ENCODE data around the gene PDK1.

The PDK1 gene

GRCh38 chr2:172558372-172558771 lies 2.5 kb downstream of the PDK1 start:
- H3K36me3 ChIP-seq (ENCODE audit: insufficient read depth, low read length), result peaks cover 39% of the 10 kb centered on the region
- peaks cover 67% of the 10 kb centered on the region for H3K79me2 ChIP-seq (ENCODE audit: insufficient read depth, low read length)
- H2AFZ ChIP-seq (ENCODE audit: low read depth, low read length), result no peak overlapping the region
- ATAC-seq (ENCODE audit: insufficient read depth, low read depth) (no peak), DNase-seq (no peak)
- peaks cover 44% of the 10 kb centered on the region for H3K4me1 ChIP-seq (ENCODE audit: insufficient read depth, low read length)
- peak overlapping the region; percentile 77; the same call in 1 of the 2 replicates for H3K9ac ChIP-seq (ENCODE audit: low read depth, low read length)
- no peaks in the 10 kb centered on the region for H3K27me3 ChIP-seq (ENCODE audit: insufficient read depth, low read length, poor library complexity)
- peak overlapping the region; percentile 75 for H3K4me2 ChIP-seq (ENCODE audit: insufficient read depth, low read length)
- H4K20me1 ChIP-seq (ENCODE audit: insufficient read depth, low read length), result 0 out of 2 replicates have a peak, but pooled peaks cover 2% of the 10 kb centered on the region
- H3K4me3 ChIP-seq (ENCODE audit: low read depth in 1 of 2, low read length in 2 of 2), result peak overlapping the region in 1 of 2 experiments; percentile 92; a peak in 1 of 4 replicates
- no peaks in the 10 kb centered on the region for H3K9me3 ChIP-seq (ENCODE audit: insufficient read depth, low read length, severe bottlenecking)
- TF ChIP-seq CTCF (IDR thresholded peaks at IDR 0.05; ENCODE audit: borderline replicate concordance, extremely low read depth, low read length, poor library complexity, severe bottlenecking), result no peak
- TF ChIP-seq EZH2 (IDR thresholded peaks at IDR 0.05; ENCODE audit: borderline replicate concordance, low read depth, low read length, severe bottlenecking), result no peak
- H3K27ac ChIP-seq (ENCODE audit: low read length), result no peak overlapping the region; the same call in 1 of the 2 replicates

GRCh38 chr2:172560721-172561120 lies 4.8 kb downstream of the PDK1 start:
- 0 out of 2 replicates have a peak, but pooled peaks cover 2% of the 10 kb centered on the region for H4K20me1 ChIP-seq (ENCODE audit: insufficient read depth, low read length)
- H3K79me2 ChIP-seq (ENCODE audit: insufficient read depth, low read length), result peaks cover 70% of the 10 kb centered on the region
- H2AFZ ChIP-seq (ENCODE audit: low read depth, low read length), result no peak overlapping the region
- H3K4me1 ChIP-seq (ENCODE audit: insufficient read depth, low read length), result peaks cover 27% of the 10 kb centered on the region
- H3K4me2 ChIP-seq (ENCODE audit: insufficient read depth, low read length), result 0 out of 2 replicates have a peak overlapping the region, but pooled peaks have one; percentile 4
- no peak overlapping the region for H3K4me3 ChIP-seq (ENCODE audit: low read depth in 1 of 2, low read length in 2 of 2)
- no peak for ATAC-seq (ENCODE audit: insufficient read depth, low read depth)
- no peak overlapping the region for H3K9ac ChIP-seq (ENCODE audit: low read depth, low read length)
- TF ChIP-seq CTCF (IDR thresholded peaks at IDR 0.05; ENCODE audit: borderline replicate concordance, extremely low read depth, low read length, poor library complexity, severe bottlenecking), result no peak
- no peak for TF ChIP-seq EZH2 (IDR thresholded peaks at IDR 0.05; ENCODE audit: borderline replicate concordance, low read depth, low read length, severe bottlenecking)
- no peaks in the 10 kb centered on the region for H3K27me3 ChIP-seq (ENCODE audit: insufficient read depth, low read length, poor library complexity)
- peaks cover 62% of the 10 kb centered on the region for H3K36me3 ChIP-seq (ENCODE audit: insufficient read depth, low read length)
- no peaks in the 10 kb centered on the region for H3K9me3 ChIP-seq (ENCODE audit: insufficient read depth, low read length, severe bottlenecking)
- DNase-seq, result no peak
- H3K27ac ChIP-seq (ENCODE audit: low read length), result no peak overlapping the region

- H3K9ac ChIP-seq (ENCODE audit: low read depth, low read length), result no peak overlapping the region
- H3K36me3 ChIP-seq (ENCODE audit: insufficient read depth, low read length), result peaks cover 68% of the 10 kb centered on the region
- peaks cover 27% of the 10 kb centered on the region for H3K4me1 ChIP-seq (ENCODE audit: insufficient read depth, low read length)
- 0 out of 2 replicates have a peak overlapping the region, but pooled peaks have one; percentile 4 for H3K4me2 ChIP-seq (ENCODE audit: insufficient read depth, low read length)
- no peak for TF ChIP-seq CTCF (IDR thresholded peaks at IDR 0.05; ENCODE audit: borderline replicate concordance, extremely low read depth, low read length, poor library complexity, severe bottlenecking)
- TF ChIP-seq EZH2 (IDR thresholded peaks at IDR 0.05; ENCODE audit: borderline replicate concordance, low read depth, low read length, severe bottlenecking), result no peak
- no peak overlapping the region for H3K27ac ChIP-seq (ENCODE audit: low read length)
- no peak overlapping the region for H3K4me3 ChIP-seq (ENCODE audit: low read depth in 1 of 2, low read length in 2 of 2)
- H3K27me3 ChIP-seq (ENCODE audit: insufficient read depth, low read length, poor library complexity), result no peaks in the 10 kb centered on the region
- no peaks in the 10 kb centered on the region for H3K9me3 ChIP-seq (ENCODE audit: insufficient read depth, low read length, severe bottlenecking)
- 0 out of 2 replicates have a peak, but pooled peaks cover 2% of the 10 kb centered on the region for H4K20me1 ChIP-seq (ENCODE audit: insufficient read depth, low read length)
- peaks cover 67% of the 10 kb centered on the region for H3K79me2 ChIP-seq (ENCODE audit: insufficient read depth, low read length)
- no peak overlapping the region for H2AFZ ChIP-seq (ENCODE audit: low read depth, low read length)
- ATAC-seq (ENCODE audit: insufficient read depth, low read depth) (no peak), DNase-seq (no peak)
Measured at GRCh38 chr2:172561270-172561669, 5.4 kb downstream of the PDK1 start.
